ENCODE results near the gene HRC. TPM values are rescaled to one million over a fixed set of nuclear protein-coding genes. Genes with fewer than 3 reads are reported as not detected.

The HRC gene
- total and polyA plus RNA-seq, 2 of the 8 experiments (the other 6 are each of a cell fraction or from before 2014, with no cell fraction given): 2.3 to 2.6 TPM

GRCh38 chr19:49102303-49102702 lies 52.9 kb downstream of the HRC start:
- Histone ChIP-seq H2AFZ (ENCODE audit: low read length) (no peak overlapping the region), H2BK120ac (replicated peaks; ENCODE audit: low read depth, low read length) (no peak overlapping the region), H3K23me2 (ENCODE audit: low read depth, low read length) (no peaks in the 10 kb centered on the region), H3K4me3 (ENCODE audit: extremely low read depth in 1 of 4, insufficient read depth in 2 of 4, low read depth in 3 of 4, low read length in 4 of 4) (no peak overlapping the region), H2BK20ac (ENCODE audit: low read length) (no peak overlapping the region), H3K4ac (replicated peaks; ENCODE audit: insufficient read length, low read depth, low read length) (no peak overlapping the region), H3K36me3 (ENCODE audit: control insufficient read depth in 2 of 4, insufficient read depth in 4 of 4, low read length in 3 of 4) (peaks cover 37 to 78% (median 71%) of the 10 kb centered on the region in 4 experiments), H3K79me1 (ENCODE audit: low read depth, low read length) (peaks cover 19% of the 10 kb centered on the region), H4K8ac (ENCODE audit: extremely low read depth, insufficient read depth, low read length) (no peak overlapping the region; the same call in 1 of the 2 replicates), H2AK5ac (ENCODE audit: low read depth, low read length) (no peak overlapping the region), H3K27ac (ENCODE audit: low read depth, low read length) (no peak overlapping the region), H3K18ac (ENCODE audit: extremely low read depth, low read length) (no peak overlapping the region), H3K14ac (ENCODE audit: insufficient read length) (no peak overlapping the region), H4K91ac (replicated peaks; ENCODE audit: insufficient read length, low read length) (no peak overlapping the region), H4K5ac (ENCODE audit: insufficient read length, low read depth, low read length) (no peak overlapping the region), H3K4me2 (ENCODE audit: insufficient read depth in 1 of 2, low read depth in 2 of 2, low read length in 2 of 2) (no peak overlapping the region), H2BK5ac (ENCODE audit: low read depth, low read length) (no peak overlapping the region), H2BK15ac (ENCODE audit: low read length) (no peak overlapping the region), H4K20me1 (replicated peaks in 1 of 2; ENCODE audit: control insufficient read depth in 1 of 2, insufficient read depth in 2 of 2, low read length in 2 of 2) (peaks cover 17 to 37% of the 10 kb centered on the region in 2 experiments), H3K79me2 (ENCODE audit: control insufficient read depth in 1 of 2, insufficient read depth in 2 of 2, low read length in 2 of 2) (peaks cover 0 to 21% of the 10 kb centered on the region in 2 experiments; a peak in 1 of 4 replicates), H3K9ac (replicated peaks in 1 of 4; ENCODE audit: extremely low read depth in 1 of 4, low read depth in 3 of 4, low read length in 3 of 4) (no peak overlapping the region), H2BK12ac (ENCODE audit: low read depth, low read length) (no peak overlapping the region), H3K23ac (ENCODE audit: insufficient read length) (no peak overlapping the region), H3K27me3 (replicated peaks in 1 of 4; ENCODE audit: control insufficient read depth in 3 of 4, extremely low read depth in 1 of 4, insufficient read depth in 3 of 4, low read length in 3 of 4) (no peaks in the 10 kb centered on the region), H3K9me3 (ENCODE audit: insufficient read depth in 2 of 2, low read depth in 1 of 2, low read length in 1 of 2) (no peaks in the 10 kb centered on the region), H3K4me1 (replicated peaks in 1 of 4; ENCODE audit: control insufficient read depth in 3 of 4, insufficient read depth in 4 of 4, low read length in 3 of 4) (no peaks in the 10 kb centered on the region), H3K56ac (replicated peaks; ENCODE audit: insufficient read length, low read depth, low read length) (no peak overlapping the region)
- no peak for DNase-seq (ENCODE audit: low read depth in 1 of 2, low spot score in 2 of 2)
- 96% methylated on average over 10 of the region's 12 CpGs; no CpG with 5 or more reads in 1 of the 2 experiments for WGBS, 2 experiments (ENCODE audit: extremely low coverage in 1 of 2, insufficient coverage in 1 of 2, insufficient read length in 1 of 2, insufficient replicate concordance in 2 of 2, low coverage in 1 of 2, low lambda C conversion rate in 2 of 2, missing lambda C conversion rate in 1 of 2)
- TF ChIP-seq SAP30 (IDR thresholded peaks at IDR 0.05; ENCODE audit: insufficient read depth, insufficient replicate concordance, low read length) (no peak), POLR2AphosphoS5 (IDR thresholded peaks at IDR 0.05; ENCODE audit: low read depth, low read length) (no peak), PHF8 (conservative IDR thresholded peaks at IDR 0.05; ENCODE audit: low read depth, low read length) (no peak), RAD21 (IDR thresholded peaks at IDR 0.05 in 1 of 2, conservative IDR thresholded peaks at IDR 0.05 in 1 of 2; ENCODE audit: low read depth in 2 of 2, low read length in 2 of 2) (no peak), EGR1 (IDR thresholded peaks at IDR 0.05; ENCODE audit: borderline replicate concordance, low read depth, low read length) (no peak), ATF3 (IDR thresholded peaks at IDR 0.05; ENCODE audit: insufficient read depth, low read depth, low read length) (no peak), TCF12 (IDR thresholded peaks at IDR 0.05; ENCODE audit: low read depth, low read length) (no peak), CREB1 (IDR thresholded peaks at IDR 0.05) (no peak), NRF1 (IDR thresholded peaks at IDR 0.05; ENCODE audit: low read depth, low read length) (no peak), ATF2 (IDR thresholded peaks at IDR 0.05; ENCODE audit: low read length) (no peak)
- FAIRE-seq: no peak
- ChIA-PET POLR2A (ENCODE audit: partially characterized antibody) (interaction anchor here (1.6 kb wide), 2 partner anchors 9 to 15 kb away, joined by 3 to 4 read pairs; no protein-coding TSS in a partner anchor), CTCF (ENCODE audit: partially characterized antibody) (interaction anchor here (0.6 to 1.8 kb wide), 4 partner anchors 14 to 561 kb away, joined by 3 to 6 read pairs (median 4); no protein-coding TSS in a partner anchor)

Measured in H1 (cell line).